Body of pancreas (tissue), 4 donors: ENCODE results near the gene HPN. TPM values are rescaled to one million over a fixed set of nuclear protein-coding genes. Genes with fewer than 3 reads are reported as not detected.

Source experiments
- ATAC-seq: fragments of 150-250 bp; one replicate; pipeline ENCODE4 v1.9.1; 2016
- DNase-seq, 4 donors: peaks; one replicate each; pipeline ENCODE4 v3.0.0-alpha.2; 2019
- H3K27ac ChIP-seq, 4 donors: fragments of 200-600 bp; sonication (generic); 1 replicate in 3 of 4; 2 replicates in 1 of 4; pipeline versions ENCODE4 v1.5.1 to v1.6.1; 2016 to 2019; ENCODE audit warnings: mild to moderate bottlenecking in 1 of 4, mixed read lengths in 1 of 4, moderate library complexity in 1 of 4
- H3K27me3 ChIP-seq, 2 donors: fragments of 200-600 bp; sonication (generic); one replicate each; pipeline ENCODE4 v1.6.0; 2016; ENCODE audit warnings: mild to moderate bottlenecking in 1 of 2
- H3K36me3 ChIP-seq, 2 donors: fragments of 200-600 bp; sonication (generic); replicated peaks in 1 of 2; 2 replicates each; pipeline ENCODE4 v1.5.1; 2016; ENCODE audit warnings: low read depth in 2 of 2; ENCODE audit not compliant: insufficient read depth in 1 of 2
- H3K4me1 ChIP-seq: fragments of 200-600 bp; sonication (generic); one replicate; pipeline ENCODE4 v1.6.0; 2016
- H3K4me3 ChIP-seq, 2 donors: fragments of 200-600 bp; sonication (generic); 1 replicate in 1 of 2; 2 replicates in 1 of 2; pipeline ENCODE4 v1.5.1; 2016 to 2019
- H3K9me3 ChIP-seq, 3 donors: fragments of 200-600 bp; sonication (generic); 1 replicate in 2 of 3; 2 replicates in 1 of 3; pipeline ENCODE4 v1.5.1; 2016
- POLR2A ChIP-seq, 3 donors: fragments of 450-650 bp; IDR thresholded peaks; one replicate each; pipeline ENCODE4 v1.6.1; 2016; ENCODE audit warnings: antibody characterized with exemption in 3 of 3, mild to moderate bottlenecking in 2 of 3
- WGBS, 2 donors: methylation state at CpG; one replicate each; pipeline ENCODE4 v1.1.5; 2017; 5-methylcytosine and 5-hydroxymethylcytosine counted together
- intact Hi-C: fragments of 100-400 bp; cut with DNase I; formaldehyde crosslinking; loops from one replicate; pipeline ENCODE4 v1.15.1; 2023
- total RNA-seq, 2 donors: library from RNA; depleted of rRNA; stranded (reverse); fragments of >200 nt; gene quantifications; one replicate each; pipeline ENCODE4 v1.1.0, GENCODE V29; 2016
- TF ChIP-seq, protein P1 (sequence below), 7 experiments: fragments of 450-650 bp in 4 of 7; fragments of 200-600 bp in 3 of 7; sonication (generic) in 3 of 7; IDR thresholded peaks; one replicate each; pipeline ENCODE4 v1.5.1; 2016 to 2019; ENCODE audit warnings: antibody characterized with exemption in 7 of 7

Gene HPN
- total RNA-seq, 2 donors from 2014 or later = 135 to 289 TPM

- no peak for DNase-seq
- no peaks in the 10 kb centered on the region for H3K4me1 ChIP-seq
- no peaks in the 10 kb centered on the region for H3K9me3 ChIP-seq
- H3K36me3 ChIP-seq = peaks cover 12 to 42% of the 10 kb centered on the region in 2 donors
- WGBS, 2 donors = 89 to 91% methylated on average over 10 of the region's 10 CpGs
- no peak overlapping the region for H3K27ac ChIP-seq
- TF ChIP-seq POLR2A (IDR thresholded peaks at IDR 0.05) = no peak
- TF ChIP-seq, protein P1, sequence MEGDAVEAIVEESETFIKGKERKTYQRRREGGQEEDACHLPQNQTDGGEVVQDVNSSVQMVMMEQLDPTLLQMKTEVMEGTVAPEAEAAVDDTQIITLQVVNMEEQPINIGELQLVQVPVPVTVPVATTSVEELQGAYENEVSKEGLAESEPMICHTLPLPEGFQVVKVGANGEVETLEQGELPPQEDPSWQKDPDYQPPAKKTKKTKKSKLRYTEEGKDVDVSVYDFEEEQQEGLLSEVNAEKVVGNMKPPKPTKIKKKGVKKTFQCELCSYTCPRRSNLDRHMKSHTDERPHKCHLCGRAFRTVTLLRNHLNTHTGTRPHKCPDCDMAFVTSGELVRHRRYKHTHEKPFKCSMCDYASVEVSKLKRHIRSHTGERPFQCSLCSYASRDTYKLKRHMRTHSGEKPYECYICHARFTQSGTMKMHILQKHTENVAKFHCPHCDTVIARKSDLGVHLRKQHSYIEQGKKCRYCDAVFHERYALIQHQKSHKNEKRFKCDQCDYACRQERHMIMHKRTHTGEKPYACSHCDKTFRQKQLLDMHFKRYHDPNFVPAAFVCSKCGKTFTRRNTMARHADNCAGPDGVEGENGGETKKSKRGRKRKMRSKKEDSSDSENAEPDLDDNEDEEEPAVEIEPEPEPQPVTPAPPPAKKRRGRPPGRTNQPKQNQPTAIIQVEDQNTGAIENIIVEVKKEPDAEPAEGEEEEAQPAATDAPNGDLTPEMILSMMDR (IDR thresholded peaks at IDR 0.05) = no peak
- intact Hi-C loops = no loop called here
- no peaks in the 10 kb centered on the region for H3K27me3 ChIP-seq
- no peak overlapping the region for H3K4me3 ChIP-seq
- no peak for ATAC-seq
These were observed 20.5 kb upstream of the HPN start for GRCh38 chr19:35021016-35021415.

DNA sequence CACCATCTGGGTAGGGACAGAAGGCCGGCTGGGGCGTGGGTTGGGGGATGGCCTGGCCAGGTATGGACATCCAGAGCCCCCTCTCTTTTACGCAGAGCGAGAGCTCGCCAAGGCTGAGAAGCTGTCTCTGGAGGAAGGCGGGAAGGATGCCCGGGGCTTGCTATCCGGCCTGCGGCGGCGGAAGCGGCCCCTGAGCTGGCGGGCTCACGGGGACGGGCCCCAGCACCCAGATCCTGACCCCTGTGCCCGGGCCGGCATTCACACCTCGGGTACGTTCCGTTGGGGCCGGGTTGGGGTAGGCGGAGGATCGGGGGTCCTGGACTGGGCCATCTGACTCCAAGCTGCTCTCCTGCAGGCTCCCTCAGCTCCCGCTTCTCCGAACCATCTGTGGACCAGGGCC is 19.9 kb upstream of the HPN start:
- peaks cover 14 to 45% of the 10 kb centered on the region in 2 donors for H3K36me3 ChIP-seq
- H3K4me1 ChIP-seq = no peaks in the 10 kb centered on the region
- H3K4me3 ChIP-seq = no peak overlapping the region
- ATAC-seq = no peak
- TF ChIP-seq, protein P1 (IDR thresholded peaks at IDR 0.05) = no peak
- no peak for TF ChIP-seq POLR2A (IDR thresholded peaks at IDR 0.05)
- intact Hi-C loops = no loop called here
- no peak for DNase-seq
- no peak overlapping the region for H3K27ac ChIP-seq
- 91 to 93% methylated on average over 21 to 25 of the region's 25 CpGs for WGBS, 2 donors
- no peaks in the 10 kb centered on the region for H3K9me3 ChIP-seq
- H3K27me3 ChIP-seq = no peaks in the 10 kb centered on the region

GRCh38 chr19:35022460-35022859 is 19.1 kb upstream of the HPN start:
- H3K27ac ChIP-seq = no peak overlapping the region

GRCh38 chr19:35023428-35023827 is 18.1 kb upstream of the HPN start:
- TF ChIP-seq POLR2A (IDR thresholded peaks at IDR 0.05) = no peak
- TF ChIP-seq, protein P1 (IDR thresholded peaks at IDR 0.05) = no peak
- ATAC-seq (no peak), DNase-seq (no peak)
- WGBS, 2 donors = 82 to 87% methylated on average over 3 to 14 of the region's 19 CpGs
- Histone ChIP-seq H3K27me3 (no peaks in the 10 kb centered on the region), H3K36me3 (peaks cover 14 to 45% of the 10 kb centered on the region in 2 donors), H3K4me1 (peaks cover 7% of the 10 kb centered on the region), H3K27ac (no peak overlapping the region), H3K9me3 (no peaks in the 10 kb centered on the region), H3K4me3 (no peak overlapping the region)
- intact Hi-C loops = no loop called here

More at GRCh38 chr19:35022460-35022859, 19.1 kb upstream of the HPN start:
- H3K36me3 ChIP-seq = peaks cover 14 to 45% of the 10 kb centered on the region in 2 donors
- no peaks in the 10 kb centered on the region for H3K27me3 ChIP-seq
- 81 to 83% methylated on average over 11 to 14 of the region's 14 CpGs for WGBS, 2 donors
- DNase-seq (no peak), ATAC-seq (no peak)
- TF ChIP-seq POLR2A (IDR thresholded peaks at IDR 0.05) = no peak
- TF ChIP-seq, protein P1 (IDR thresholded peaks at IDR 0.05) = no peak
- no peaks in the 10 kb centered on the region for H3K4me1 ChIP-seq
- H3K9me3 ChIP-seq = no peaks in the 10 kb centered on the region
- intact Hi-C loops = no loop called here
- H3K4me3 ChIP-seq = no peak overlapping the region

DNA sequence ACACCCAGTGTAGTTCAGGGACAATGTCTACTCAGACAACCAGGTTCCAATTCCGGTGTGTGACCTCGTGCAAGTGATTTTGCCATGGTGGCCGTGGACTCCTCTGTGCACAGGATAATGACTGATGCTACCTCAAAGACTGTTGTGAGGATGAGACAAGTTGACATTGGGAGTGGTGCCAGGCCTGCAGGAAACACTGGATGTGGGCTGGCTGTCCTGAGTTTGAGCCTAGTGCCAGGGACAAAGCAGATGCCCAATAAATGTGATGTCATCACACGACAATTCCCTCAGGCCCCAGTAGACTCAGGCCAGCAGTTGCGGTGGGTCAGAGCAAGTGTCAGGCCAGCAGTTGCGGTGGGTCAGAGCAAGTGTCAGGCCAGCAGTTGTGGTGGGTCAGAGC is 17.4 kb upstream of the HPN start:
- peaks cover 14 to 42% of the 10 kb centered on the region in 2 donors for H3K36me3 ChIP-seq
- no peak for TF ChIP-seq POLR2A (IDR thresholded peaks at IDR 0.05)
- TF ChIP-seq, protein P1 (IDR thresholded peaks at IDR 0.05) = no peak
- no peak overlapping the region for H3K27ac ChIP-seq
- WGBS, 2 donors = 90 to 96% methylated on average over 3 to 6 of the region's 6 CpGs
- H3K27me3 ChIP-seq = no peaks in the 10 kb centered on the region
- H3K4me1 ChIP-seq = peaks cover 12% of the 10 kb centered on the region
- no peak for DNase-seq
- H3K9me3 ChIP-seq = no peaks in the 10 kb centered on the region
- ATAC-seq = no peak
- intact Hi-C loops = no loop called here
- no peak overlapping the region for H3K4me3 ChIP-seq
